NB4 (cell line): Measurements from ENCODE around the gene IRF2BP2.

ENCODE experiments used
- DNase-seq: peaks from one replicate; pipeline ENCODE4 v3.0.0; 2010; ENCODE audit warnings: low read depth
- H3K4me3 ChIP-seq: one replicate; pipeline ENCODE4 v1.5.1; 2011; ENCODE audit warnings: mild to moderate bottlenecking, low read depth, low read length, moderate library complexity
- CTCF ChIP-seq: IDR thresholded peaks from one replicate; pipeline ENCODE4 v1.5.1; 2012; ENCODE audit warnings: low read depth, low read length
- MAX ChIP-seq: IDR thresholded peaks from 2 replicates; pipeline ENCODE4 v1.6.1; 2011; ENCODE audit warnings: low read depth, low read length
- MYC ChIP-seq: IDR thresholded peaks from 2 replicates; pipeline ENCODE4 v1.6.1; 2011; ENCODE audit warnings: low read depth, low read length
- POLR2A ChIP-seq: IDR thresholded peaks from 2 replicates; pipeline ENCODE4 v1.6.1; 2011; ENCODE audit warnings: mild to moderate bottlenecking; ENCODE audit not compliant: insufficient read length; ENCODE audit errors: extremely low read depth

Gene IRF2BP2

GRCh38 chr1:234618737-234619049, 8.7 kb upstream of the IRF2BP2 start:
- H3K4me3 ChIP-seq, result no peak overlapping the region
- DNase-seq, result no peak
- TF ChIP-seq CTCF, result no peak
- no peak for TF ChIP-seq MAX
- TF ChIP-seq POLR2A, result no peak
- TF ChIP-seq MYC, result no peak

GRCh38 chr1:234617986-234618736, 8.2 kb upstream of the IRF2BP2 start:
- TF ChIP-seq CTCF, result no peak
- TF ChIP-seq MAX, result no peak
- TF ChIP-seq MYC, result no peak
- TF ChIP-seq POLR2A, result no peak
- no peak for DNase-seq
- no peak overlapping the region for H3K4me3 ChIP-seq

- no peak overlapping the region for H3K4me3 ChIP-seq
- TF ChIP-seq POLR2A (no peak), MYC (no peak), CTCF (peak; percentile 24), MAX (no peak)
- DNase-seq, result peak; percentile 48
These were observed 7.4 kb upstream of the IRF2BP2 start for GRCh38 chr1:234617131-234617985.

GRCh38 chr1:234616644-234617043, 6.7 kb upstream of the IRF2BP2 start:
- DNase-seq, result no peak
- no peak for TF ChIP-seq POLR2A
- no peak for TF ChIP-seq MYC
- TF ChIP-seq MAX, result no peak
- TF ChIP-seq CTCF, result no peak
- H3K4me3 ChIP-seq, result no peak overlapping the region

GRCh38 chr1:234614081-234614489, 4.1 kb upstream of the IRF2BP2 start:
- TF ChIP-seq CTCF (no peak), POLR2A (no peak), MAX (no peak), MYC (no peak)
- DNase-seq, result peak; percentile 14
- peak overlapping the region; percentile 53 for H3K4me3 ChIP-seq
